IMR-90 (cell line): ENCODE data around the gene SF3B3. TPM values are rescaled to one million over a fixed set of nuclear protein-coding genes. Genes with fewer than 3 reads are reported as not detected.
"Not testable (repeated sequence)": the region's sequence is repeated elsewhere in the genome, so short reads cannot be mapped to it uniquely, and the experiment has no call there.

ENCODE experiments used
- ATAC-seq: fragments of 200-7000 bp; cut with Tn5 transposase; 2 replicates; pipeline ENCODE4 v1.9.1; 2020; ENCODE audit warnings: low read depth, mild to moderate bottlenecking, moderate library complexity
- BruUV-seq: library from RNA; stranded (reverse); fragments of 400-500 nt; replicated peaks from 2 replicates; lab custom pipeline; 2021; lab: Mats Ljungman, UMichigan
- CTCF ChIA-PET: fragments of 300-600 bp; formaldehyde crosslinking; extraction: SDS; loops from one replicate; lab custom pipeline; 2021; ENCODE audit warnings: antibody characterized with exemption; lab: Yijun Ruan, JAX
- POLR2A ChIA-PET: fragments of 300-600 bp; sonication (Branson Sonifier 250); formaldehyde crosslinking; loops from one replicate; lab custom pipeline; 2022; ENCODE audit warnings: antibody characterized with exemption; ENCODE audit not compliant: unreplicated experiment; lab: Charles Lee
- DNase-seq: peaks from one replicate; pipeline ENCODE4 v3.0.0; 2013
- H2AFZ ChIP-seq: replicated peaks from 2 replicates; pipeline ENCODE3; 2013; ENCODE audit warnings: low read length, mild to moderate bottlenecking; ENCODE audit not compliant: poor library complexity
- H2AK5ac ChIP-seq: 2 replicates; pipeline ENCODE4 v1.6.1; 2013; ENCODE audit warnings: low read depth, low read length, inconsistent platforms
- H2AK9ac ChIP-seq: replicated peaks from 2 replicates; pipeline ENCODE3; 2013; ENCODE audit warnings: mild to moderate bottlenecking, low read depth, low read length, moderate library complexity; ENCODE audit not compliant: poor library complexity
- H2BK120ac ChIP-seq: 2 replicates; pipeline ENCODE4 v1.6.1; 2013; ENCODE audit warnings: low read depth, low read length, inconsistent platforms
- H2BK15ac ChIP-seq: 3 replicates; pipeline ENCODE4 v1.6.1; 2013; ENCODE audit warnings: low read depth, low read length, inconsistent platforms
- H2BK20ac ChIP-seq: 2 replicates; pipeline ENCODE4 v1.6.1; 2013; ENCODE audit warnings: low read depth, mild to moderate bottlenecking, inconsistent platforms, low read length, moderate library complexity
- H2BK5ac ChIP-seq: 2 replicates; pipeline ENCODE4 v1.6.1; 2013; ENCODE audit warnings: mild to moderate bottlenecking, low read depth, low read length, inconsistent platforms; ENCODE audit not compliant: poor library complexity, severe bottlenecking
- H3K14ac ChIP-seq: replicated peaks from 2 replicates; pipeline ENCODE4 v1.6.1; 2013; ENCODE audit warnings: low read depth, low read length, inconsistent platforms
- H3K18ac ChIP-seq: 2 replicates; pipeline ENCODE4 v1.6.1; 2013; ENCODE audit warnings: low read depth, low read length, control low read depth
- H3K23ac ChIP-seq: 2 replicates; pipeline ENCODE4 v1.6.1; 2013; ENCODE audit warnings: low read depth, low read length, inconsistent platforms
- H3K27ac ChIP-seq: 2 replicates; pipeline ENCODE4 v1.5.1; 2013; ENCODE audit warnings: mild to moderate bottlenecking, control low read depth, low read length; ENCODE audit not compliant: insufficient read depth
- H3K27me3 ChIP-seq: 2 replicates; pipeline ENCODE4 v1.6.1; 2013; ENCODE audit warnings: low read length; ENCODE audit not compliant: control insufficient read depth, insufficient read depth
- H3K36me3 ChIP-seq: 2 replicates; pipeline ENCODE4 v1.6.1; 2013; ENCODE audit warnings: low read length, mixed read lengths; ENCODE audit not compliant: control insufficient read depth, insufficient read depth
- H3K4ac ChIP-seq: 2 replicates; pipeline ENCODE4 v1.6.1; 2013; ENCODE audit warnings: low read depth, low read length, inconsistent platforms
- H3K4me1 ChIP-seq: 2 replicates; pipeline ENCODE4 v1.6.1; 2013; ENCODE audit warnings: low read length, mixed read lengths; ENCODE audit not compliant: control insufficient read depth, insufficient read depth
- H3K4me2 ChIP-seq: 2 replicates; pipeline ENCODE4 v1.6.1; 2013; ENCODE audit warnings: low read depth, mild to moderate bottlenecking, control low read depth, low read length, moderate library complexity
- H3K4me3 ChIP-seq: 2 replicates; pipeline ENCODE4 v1.5.1; 2013; ENCODE audit warnings: low read depth, mild to moderate bottlenecking, control low read depth, low read length, moderate library complexity; ENCODE audit not compliant: insufficient read depth
- H3K56ac ChIP-seq: 2 replicates; pipeline ENCODE4 v1.6.1; 2013; ENCODE audit warnings: low read length, inconsistent platforms; ENCODE audit not compliant: insufficient read depth; ENCODE audit errors: extremely low read depth
- H3K79me1 ChIP-seq, 2 experiments: 2 replicates each; pipeline ENCODE4 v1.6.1; 2013; ENCODE audit warnings: low read length in 2 of 2, inconsistent platforms in 1 of 2, low read depth in 1 of 2
- H3K9ac ChIP-seq: 2 replicates; pipeline ENCODE4 v1.6.1; 2013; ENCODE audit warnings: low read depth, low read length, control low read depth
- H3K9me1 ChIP-seq: 2 replicates; pipeline ENCODE4 v1.6.1; 2013; ENCODE audit warnings: low read length, inconsistent platforms; ENCODE audit not compliant: insufficient read depth
- H3K9me3 ChIP-seq: 2 replicates; pipeline ENCODE4 v1.6.1; 2013; ENCODE audit warnings: low read length; ENCODE audit not compliant: control insufficient read depth, insufficient read depth
- H4K20me1 ChIP-seq: 2 replicates; pipeline ENCODE4 v1.6.1; 2013; ENCODE audit warnings: low read length, inconsistent platforms; ENCODE audit not compliant: insufficient read depth
- H4K5ac ChIP-seq: 2 replicates; pipeline ENCODE4 v1.6.1; 2013; ENCODE audit warnings: mild to moderate bottlenecking, low read depth, low read length, control low read depth
- H4K8ac ChIP-seq, 2 experiments: 2 replicates each; pipeline ENCODE4 v1.6.1; 2013; ENCODE audit warnings: low read depth in 2 of 2, low read length in 2 of 2, control low read depth in 1 of 2, inconsistent platforms in 1 of 2
- H4K91ac ChIP-seq: 2 replicates; pipeline ENCODE4 v1.6.1; 2013; ENCODE audit warnings: low read depth, low read length, inconsistent platforms; ENCODE audit not compliant: insufficient read depth
- WGBS, 2 experiments: methylation state at CpG; one replicate each; pipeline versions ENCODE4 v1.1.5 to v1.1.7; 2013; ENCODE audit warnings: missing lambda C conversion rate in 2 of 2; ENCODE audit not compliant: insufficient read length in 1 of 2; ENCODE audit errors: extremely low coverage in 2 of 2; 5-methylcytosine and 5-hydroxymethylcytosine counted together
- dilution Hi-C: fragments of 300-500 bp; cut with HindIII; formaldehyde crosslinking; loops from one replicate; pipeline ENCODE4 v1.14.3; 2018; ENCODE audit warnings: low sequenced_read_pairs; ENCODE audit not compliant: unreplicated experiment
- in situ Hi-C: fragments of 300-500 bp; cut with MboI; formaldehyde crosslinking; loops from 3 replicates; pipeline ENCODE4 v1.14.3; 2019; ENCODE audit warnings: low sequenced_read_pairs, inconsistent platforms, mixed read lengths
- intact Hi-C: fragments of 100-400 bp; cut with micrococcal nuclease; formaldehyde crosslinking; loops from 2 replicates; pipeline ENCODE4 v1.10.0; 2022
- polyA plus RNA-seq, 3 experiments: library from polyadenylated mRNA; depleted of rRNA; stranded (reverse); fragments of >200 nt; gene quantifications; 2 replicates each; pipeline ENCODE4 v1.2.3, GENCODE V29; 2012; ENCODE audit warnings: low replicate concordance in 1 of 3
- total RNA-seq: library from RNA; depleted of rRNA; stranded (reverse); fragments of >200 nt; gene quantifications from 2 replicates; pipeline ENCODE4 v1.2.3, GENCODE V29; 2012

Gene SF3B3
- total and polyA plus RNA-seq, 2 of the 4 experiments (the other 2 are of a cell fraction) = 97.9 to 134 TPM

GRCh38 chr16:70589416-70589815 is 65.8 kb downstream of the SF3B3 start:
- H3K4me3 ChIP-seq, H4K20me1 ChIP-seq, H3K18ac ChIP-seq, H3K27me3 ChIP-seq, H2BK120ac ChIP-seq, H3K4me1 ChIP-seq, dilution Hi-C loops, H2AK9ac ChIP-seq, H3K9me3 ChIP-seq, DNase-seq, H2BK5ac ChIP-seq, H2AFZ ChIP-seq, H3K36me3 ChIP-seq, H3K4me2 ChIP-seq, CTCF ChIA-PET, BruUV-seq, H3K9ac ChIP-seq, in situ Hi-C loops, H3K9me1 ChIP-seq, POLR2A ChIA-PET, H2BK15ac ChIP-seq, H2BK20ac ChIP-seq, H2AK5ac ChIP-seq, H3K79me1 ChIP-seq, H3K4ac ChIP-seq, ATAC-seq, H3K56ac ChIP-seq, intact Hi-C loops, H3K27ac ChIP-seq, H4K8ac ChIP-seq, H4K91ac ChIP-seq, H4K5ac ChIP-seq, H3K23ac ChIP-seq, H3K14ac ChIP-seq: not testable (repeated sequence)
- WGBS, 2 experiments = no CpG with 5 or more reads among the region's 3 CpGs
